Panc1 (cell line): ENCODE results near the gene ZNF831. TPM values are rescaled to one million over a fixed set of nuclear protein-coding genes. Genes with fewer than 3 reads are reported as not detected.

Source experiments
- ATAC-seq: fragments of 200-7000 bp; cut with Tn5 transposase; 2 replicates; pipeline ENCODE4 v1.9.1; 2020; ENCODE audit warnings: mild to moderate bottlenecking, moderate library complexity
- BruUV-seq: library from RNA; stranded (reverse); fragments of 400-500 nt; replicated peaks from 2 replicates; lab custom pipeline; 2021; lab: Mats Ljungman, UMichigan
- CTCF ChIA-PET: fragments of 300-600 bp; sonication (Branson Sonifier 250); formaldehyde crosslinking; loops from one replicate; lab custom pipeline; 2022; ENCODE audit warnings: antibody characterized with exemption; lab: Charles Lee
- POLR2A ChIA-PET: fragments of 300-600 bp; sonication (Branson Sonifier 250); formaldehyde crosslinking; loops from one replicate; lab custom pipeline; 2022; ENCODE audit warnings: antibody characterized with exemption; lab: Charles Lee
- DNase-seq: peaks from one replicate; pipeline ENCODE4 v3.0.0-alpha.2; 2010; ENCODE audit warnings: low read depth, low spot score
- H3K27ac ChIP-seq: 2 replicates; pipeline ENCODE4 v1.5.1; 2011; ENCODE audit warnings: mild to moderate bottlenecking, low read length, inconsistent platforms
- H3K27me3 ChIP-seq: fragments of 200-500 bp; sonication (Bioruptor generic); 2 replicates; pipeline ENCODE4 v1.6.0; 2014; ENCODE audit warnings: low read length, inconsistent platforms; ENCODE audit not compliant: control insufficient read depth, insufficient read depth
- H3K36me3 ChIP-seq: fragments of 200-500 bp; sonication (Bioruptor generic); 2 replicates; pipeline ENCODE4 v1.5.1; 2014; ENCODE audit warnings: inconsistent platforms, mild to moderate bottlenecking, low read length, moderate library complexity; ENCODE audit not compliant: control insufficient read depth, insufficient read depth
- H3K4me1 ChIP-seq: 2 replicates; pipeline ENCODE4 v1.5.1; 2011; ENCODE audit warnings: inconsistent platforms, mild to moderate bottlenecking, low read length, moderate library complexity; ENCODE audit not compliant: control insufficient read depth, insufficient read depth
- H3K4me3 ChIP-seq, 2 experiments: 2 replicates each; pipeline ENCODE4 v1.5.1; 2011 to 2012; ENCODE audit warnings: low read depth in 2 of 2, low read length in 2 of 2, mild to moderate bottlenecking in 2 of 2, inconsistent platforms in 1 of 2, moderate library complexity in 1 of 2
- H3K9me3 ChIP-seq: fragments of 200-500 bp; sonication (Bioruptor generic); 2 replicates; pipeline ENCODE4 v1.5.1; 2014; ENCODE audit warnings: low read depth, mild to moderate bottlenecking, inconsistent platforms, low read length, moderate library complexity; ENCODE audit not compliant: control insufficient read depth, insufficient read depth
- POLR2AphosphoS5 ChIP-seq: IDR thresholded peaks from 2 replicates; pipeline ENCODE4 v1.6.1; 2012; ENCODE audit warnings: mild to moderate bottlenecking, low read depth, low read length, moderate library complexity
- REST ChIP-seq, 2 experiments: IDR thresholded peaks; 2 replicates each; pipeline ENCODE4 v1.6.1; 2011 to 2012; ENCODE audit warnings: low read depth in 2 of 2, control low read depth in 1 of 2, low read length in 1 of 2, mild to moderate bottlenecking in 1 of 2, moderate library complexity in 1 of 2; ENCODE audit not compliant: insufficient read depth in 1 of 2
- SIN3A ChIP-seq: IDR thresholded peaks from 2 replicates; pipeline ENCODE4 v1.6.1; 2012; ENCODE audit warnings: low read depth, mild to moderate bottlenecking, low read length, moderate library complexity, borderline replicate concordance; ENCODE audit not compliant: insufficient read depth
- TCF7L2 ChIP-seq: IDR thresholded peaks from 2 replicates; pipeline ENCODE4 v1.6.1; 2011; ENCODE audit warnings: mild to moderate bottlenecking, low read depth, low read length, inconsistent platforms
- in situ Hi-C: cut with HindIII; loops from 2 replicates; pipeline ENCODE4 v1.10.0; 2016; ENCODE audit warnings: low sequenced_read_pairs, low pct_unique_long_range_greater_than_20kb
- intact Hi-C: fragments of 100-400 bp; cut with micrococcal nuclease; formaldehyde crosslinking; loops from one replicate; pipeline ENCODE4 v1.10.0; 2022; ENCODE audit not compliant: unreplicated experiment
- total RNA-seq: library from RNA; stranded (reverse); gene quantifications from one replicate; pipeline ENCODE4 v1.2.1, GENCODE V29; 2021; ENCODE audit not compliant: unreplicated experiment
- TF ChIP-seq, protein P1 (sequence below): fragments of 450-650 bp; IDR thresholded peaks from 2 replicates; pipeline ENCODE4 v1.5.1; 2017; ENCODE audit warnings: mild to moderate bottlenecking

The ZNF831 gene
- total RNA-seq, 1 experiment from 2014 or later: 0.03 TPM

DNA sequence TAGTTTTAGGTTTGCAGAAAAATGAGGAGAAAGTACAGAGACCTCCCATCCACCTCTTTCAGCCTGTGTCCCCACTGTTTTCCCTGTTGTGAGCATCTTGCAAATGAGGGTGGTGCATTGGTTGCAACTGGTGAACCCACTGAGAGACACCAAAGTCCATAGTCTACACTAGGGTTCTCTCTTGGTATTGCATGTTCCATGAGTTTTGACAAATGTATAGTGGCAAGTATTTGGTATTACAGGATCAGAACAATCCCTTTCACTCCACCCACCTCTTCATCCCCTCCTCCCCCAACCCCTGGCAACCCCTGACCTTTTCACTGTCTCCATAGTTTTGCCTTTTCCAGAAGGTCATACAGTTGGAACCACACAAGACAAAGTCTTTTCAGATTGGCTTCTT is 20.1 kb downstream of the ZNF831 start:
- intact Hi-C loops: no loop called here
- no peaks in the 10 kb centered on the region for H3K36me3 ChIP-seq
- in situ Hi-C loops: no loop called here
- DNase-seq (no peak), ATAC-seq (no peak)
- H3K27me3 ChIP-seq: 0 out of 2 replicates have a peak, but pooled peaks cover 2% of the 10 kb centered on the region
- H3K4me3 ChIP-seq: no peak overlapping the region
- POLR2A ChIA-PET: no interaction called here
- BruUV-seq: no TSS peak
- TF ChIP-seq REST (IDR thresholded peaks at IDR 0.05; ENCODE audit: insufficient read depth in 1 of 2, low read depth in 2 of 2, low read length in 1 of 2) (no peak), SIN3A (no peak), POLR2AphosphoS5 (no peak), TCF7L2 (no peak)
- TF ChIP-seq, protein P1, sequence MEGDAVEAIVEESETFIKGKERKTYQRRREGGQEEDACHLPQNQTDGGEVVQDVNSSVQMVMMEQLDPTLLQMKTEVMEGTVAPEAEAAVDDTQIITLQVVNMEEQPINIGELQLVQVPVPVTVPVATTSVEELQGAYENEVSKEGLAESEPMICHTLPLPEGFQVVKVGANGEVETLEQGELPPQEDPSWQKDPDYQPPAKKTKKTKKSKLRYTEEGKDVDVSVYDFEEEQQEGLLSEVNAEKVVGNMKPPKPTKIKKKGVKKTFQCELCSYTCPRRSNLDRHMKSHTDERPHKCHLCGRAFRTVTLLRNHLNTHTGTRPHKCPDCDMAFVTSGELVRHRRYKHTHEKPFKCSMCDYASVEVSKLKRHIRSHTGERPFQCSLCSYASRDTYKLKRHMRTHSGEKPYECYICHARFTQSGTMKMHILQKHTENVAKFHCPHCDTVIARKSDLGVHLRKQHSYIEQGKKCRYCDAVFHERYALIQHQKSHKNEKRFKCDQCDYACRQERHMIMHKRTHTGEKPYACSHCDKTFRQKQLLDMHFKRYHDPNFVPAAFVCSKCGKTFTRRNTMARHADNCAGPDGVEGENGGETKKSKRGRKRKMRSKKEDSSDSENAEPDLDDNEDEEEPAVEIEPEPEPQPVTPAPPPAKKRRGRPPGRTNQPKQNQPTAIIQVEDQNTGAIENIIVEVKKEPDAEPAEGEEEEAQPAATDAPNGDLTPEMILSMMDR: no peak
- CTCF ChIA-PET: no interaction called here
- H3K4me1 ChIP-seq: no peaks in the 10 kb centered on the region
- no peak overlapping the region for H3K27ac ChIP-seq
- no peaks in the 10 kb centered on the region for H3K9me3 ChIP-seq

GRCh38 chr20:59184880-59185447 is 21.3 kb downstream of the ZNF831 start:
- Histone ChIP-seq H3K27me3 (0 out of 2 replicates have a peak, but pooled peaks cover 2% of the 10 kb centered on the region), H3K27ac (no peak overlapping the region), H3K9me3 (no peaks in the 10 kb centered on the region), H3K4me1 (no peaks in the 10 kb centered on the region), H3K36me3 (no peaks in the 10 kb centered on the region), H3K4me3 (no peak overlapping the region)
- BruUV-seq: no TSS peak
- intact Hi-C loops: no loop called here
- CTCF ChIA-PET: no interaction called here
- POLR2A ChIA-PET: no interaction called here
- in situ Hi-C loops: no loop called here
- ATAC-seq: no peak
- TF ChIP-seq, protein P1: no peak
- TF ChIP-seq TCF7L2 (no peak), POLR2AphosphoS5 (no peak), SIN3A (no peak), REST (IDR thresholded peaks at IDR 0.05; ENCODE audit: insufficient read depth in 1 of 2, low read depth in 2 of 2, low read length in 1 of 2) (no peak)
- DNase-seq: no peak
